ENCODE data around the gene CYP4F22. TPM values are rescaled to one million over a fixed set of nuclear protein-coding genes. Genes with fewer than 3 reads are reported as not detected.

CYP4F22 gene
- total RNA-seq, 2 donors from 2014 or later = not detected

GRCh38 chr19:15563931-15564330, 55.6 kb downstream of the CYP4F22 start:
- Histone ChIP-seq H3K36me3 (replicated peaks in 1 of 2; ENCODE audit: insufficient read depth in 1 of 2, low read depth in 2 of 2) (no peaks in the 10 kb centered on the region), H3K27ac (no peak overlapping the region), H3K4me1 (peaks cover 6% of the 10 kb centered on the region), H3K27me3 (no peaks in the 10 kb centered on the region), H3K9me3 (no peaks in the 10 kb centered on the region), H3K4me3 (no peak overlapping the region)
- ATAC-seq (no peak), DNase-seq (no peak)
- WGBS, 2 donors = 67 to 69% methylated on average over 10 to 14 of the region's 14 CpGs
- TF ChIP-seq CTCF (IDR thresholded peaks at IDR 0.05) (no peak), POLR2A (IDR thresholded peaks at IDR 0.05) (no peak)
- intact Hi-C loops (cut with DNase I) = no loop called here

- intact Hi-C loops (cut with DNase I) = loop anchor here (5.0 kb wide), 1 partner anchor 477 kb away; no protein-coding TSS in a partner anchor
- ATAC-seq = no peak
- Histone ChIP-seq H3K27me3 (no peaks in the 10 kb centered on the region), H3K36me3 (replicated peaks in 1 of 2; ENCODE audit: insufficient read depth in 1 of 2, low read depth in 2 of 2) (no peaks in the 10 kb centered on the region), H3K27ac (no peak overlapping the region), H3K9me3 (no peaks in the 10 kb centered on the region), H3K4me3 (no peak overlapping the region), H3K4me1 (peaks cover 6% of the 10 kb centered on the region)
- no peak for DNase-seq
- no peak for TF ChIP-seq CTCF (IDR thresholded peaks at IDR 0.05)
- TF ChIP-seq POLR2A (IDR thresholded peaks at IDR 0.05) = no peak
- 74 to 76% methylated on average over 7 of the region's 7 CpGs for WGBS, 2 donors
Measured at GRCh38 chr19:15564534-15565168, 56.3 kb downstream of the CYP4F22 start.

GRCh38 chr19:15570420-15570819, 62.1 kb downstream of the CYP4F22 start:
- no peak overlapping the region for H3K27ac ChIP-seq
- intact Hi-C loops (cut with DNase I) = no loop called here
- TF ChIP-seq CTCF (IDR thresholded peaks at IDR 0.05) = no peak
- H3K36me3 ChIP-seq (replicated peaks in 1 of 2; ENCODE audit: insufficient read depth in 1 of 2, low read depth in 2 of 2) = no peaks in the 10 kb centered on the region
- no peaks in the 10 kb centered on the region for H3K9me3 ChIP-seq
- DNase-seq (no peak), ATAC-seq (no peak)
- no peak overlapping the region for H3K4me3 ChIP-seq
- WGBS, 2 donors = 59 to 75% methylated on average over 3 of the region's 3 CpGs
- no peaks in the 10 kb centered on the region for H3K4me1 ChIP-seq
- no peaks in the 10 kb centered on the region for H3K27me3 ChIP-seq

- WGBS, 2 donors = 21 to 31% methylated on average over 4 to 6 of the region's 6 CpGs
- intact Hi-C loops (cut with DNase I) = no loop called here
- no peaks in the 10 kb centered on the region for H3K4me1 ChIP-seq
- no peaks in the 10 kb centered on the region for H3K27me3 ChIP-seq
- no peak overlapping the region for H3K4me3 ChIP-seq
- no peaks in the 10 kb centered on the region for H3K36me3 ChIP-seq (replicated peaks in 1 of 2; ENCODE audit: insufficient read depth in 1 of 2, low read depth in 2 of 2)
- H3K27ac ChIP-seq = no peak overlapping the region
- ATAC-seq = no peak
- no peak for DNase-seq
- TF ChIP-seq CTCF (IDR thresholded peaks at IDR 0.05) (no peak), POLR2A (IDR thresholded peaks at IDR 0.05) (no peak)
- H3K9me3 ChIP-seq = no peaks in the 10 kb centered on the region
Measured at GRCh38 chr19:15575406-15575805, 67.1 kb downstream of the CYP4F22 start.

- ATAC-seq = no peak
- H3K4me3 ChIP-seq = no peak overlapping the region
- H3K9me3 ChIP-seq = no peaks in the 10 kb centered on the region
- no peak for TF ChIP-seq POLR2A (IDR thresholded peaks at IDR 0.05)
- TF ChIP-seq CTCF (IDR thresholded peaks at IDR 0.05) = no peak
- H3K27me3 ChIP-seq = no peaks in the 10 kb centered on the region
- H3K36me3 ChIP-seq (replicated peaks in 1 of 2; ENCODE audit: insufficient read depth in 1 of 2, low read depth in 2 of 2) = no peaks in the 10 kb centered on the region
- intact Hi-C loops (cut with DNase I) = no loop called here
- WGBS, 2 donors = 65 to 67% methylated on average over 10 to 12 of the region's 12 CpGs
- H3K27ac ChIP-seq = no peak overlapping the region
- DNase-seq = no peak
- H3K4me1 ChIP-seq = no peaks in the 10 kb centered on the region
Measured at GRCh38 chr19:15576526-15577156, 68.3 kb downstream of the CYP4F22 start.

All from body of pancreas (tissue), 4 donors.